Upper lobe of left lung (tissue), 4 donors: ENCODE results near the gene ELF4.

Experiments
- EP300 ChIP-seq, 4 donors: sonication (generic); formaldehyde crosslinking; IDR thresholded peaks; one replicate each; pipeline ENCODE4 v1.5.1; 2017; ENCODE audit warnings: antibody characterized with exemption in 4 of 4, control low read depth in 2 of 4
- POLR2A ChIP-seq, 4 donors: fragments of 450-650 bp; IDR thresholded peaks; one replicate each; pipeline ENCODE4 v1.5.1; 2016 to 2017; ENCODE audit warnings: antibody characterized with exemption in 4 of 4, mild to moderate bottlenecking in 2 of 4
- POLR2AphosphoS5 ChIP-seq, 2 donors: sonication (generic); formaldehyde crosslinking; IDR thresholded peaks; one replicate each; pipeline ENCODE4 v1.5.1; 2017; ENCODE audit warnings: antibody characterized with exemption in 2 of 2
- TF ChIP-seq, protein P1 (sequence below), 6 experiments: fragments of 450-650 bp in 4 of 6; fragments of 200-600 bp in 2 of 6; sonication (generic) in 2 of 6; IDR thresholded peaks; one replicate each; pipeline ENCODE4 v1.5.1; 2016 to 2019; ENCODE audit warnings: antibody characterized with exemption in 6 of 6

DNA sequence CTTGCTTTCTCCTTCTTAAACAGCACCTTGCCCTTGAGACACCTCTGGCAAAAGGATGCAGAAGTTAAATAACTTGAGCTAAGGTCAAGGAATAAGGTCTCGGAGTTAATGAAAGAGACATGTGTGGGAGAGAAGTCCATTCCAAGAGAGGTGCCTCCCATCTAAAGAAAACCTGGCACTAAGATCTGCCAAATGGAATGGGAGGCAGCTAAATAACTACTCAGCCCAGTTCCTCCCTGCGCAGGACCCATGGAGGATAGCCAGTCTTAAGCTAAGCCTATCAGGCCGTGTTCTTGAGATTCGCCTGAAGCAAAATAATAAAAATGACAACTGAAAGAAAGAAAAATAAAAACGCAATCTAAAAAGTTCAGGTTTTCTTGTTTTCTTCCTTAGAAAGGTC is 20.7 kb upstream of the ELF4 start:
- TF ChIP-seq, protein P1, sequence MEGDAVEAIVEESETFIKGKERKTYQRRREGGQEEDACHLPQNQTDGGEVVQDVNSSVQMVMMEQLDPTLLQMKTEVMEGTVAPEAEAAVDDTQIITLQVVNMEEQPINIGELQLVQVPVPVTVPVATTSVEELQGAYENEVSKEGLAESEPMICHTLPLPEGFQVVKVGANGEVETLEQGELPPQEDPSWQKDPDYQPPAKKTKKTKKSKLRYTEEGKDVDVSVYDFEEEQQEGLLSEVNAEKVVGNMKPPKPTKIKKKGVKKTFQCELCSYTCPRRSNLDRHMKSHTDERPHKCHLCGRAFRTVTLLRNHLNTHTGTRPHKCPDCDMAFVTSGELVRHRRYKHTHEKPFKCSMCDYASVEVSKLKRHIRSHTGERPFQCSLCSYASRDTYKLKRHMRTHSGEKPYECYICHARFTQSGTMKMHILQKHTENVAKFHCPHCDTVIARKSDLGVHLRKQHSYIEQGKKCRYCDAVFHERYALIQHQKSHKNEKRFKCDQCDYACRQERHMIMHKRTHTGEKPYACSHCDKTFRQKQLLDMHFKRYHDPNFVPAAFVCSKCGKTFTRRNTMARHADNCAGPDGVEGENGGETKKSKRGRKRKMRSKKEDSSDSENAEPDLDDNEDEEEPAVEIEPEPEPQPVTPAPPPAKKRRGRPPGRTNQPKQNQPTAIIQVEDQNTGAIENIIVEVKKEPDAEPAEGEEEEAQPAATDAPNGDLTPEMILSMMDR (IDR thresholded peaks at IDR 0.05): no peak
- TF ChIP-seq POLR2AphosphoS5 (IDR thresholded peaks at IDR 0.05) (no peak), POLR2A (IDR thresholded peaks at IDR 0.05) (no peak), EP300 (IDR thresholded peaks at IDR 0.05) (no peak)
